OCI-LY3 (cell line): Measurements from ENCODE around the gene TEX101.

ENCODE experiments used
- CTCF ChIP-seq: fragments of 200-600, 300-600 bp; sonication (generic); IDR thresholded peaks from 2 replicates; pipeline ENCODE4 v1.5.1; 2014; ENCODE audit warnings: antibody characterized with exemption, low read length, low read depth
- EZH2phosphoT487 ChIP-seq: fragments of 200-600 bp; shearing (Covaris generic); IDR thresholded peaks from 2 replicates; pipeline ENCODE4 v1.6.1; 2018; ENCODE audit warnings: antibody characterized with exemption, mixed run types, low read depth

DNA sequence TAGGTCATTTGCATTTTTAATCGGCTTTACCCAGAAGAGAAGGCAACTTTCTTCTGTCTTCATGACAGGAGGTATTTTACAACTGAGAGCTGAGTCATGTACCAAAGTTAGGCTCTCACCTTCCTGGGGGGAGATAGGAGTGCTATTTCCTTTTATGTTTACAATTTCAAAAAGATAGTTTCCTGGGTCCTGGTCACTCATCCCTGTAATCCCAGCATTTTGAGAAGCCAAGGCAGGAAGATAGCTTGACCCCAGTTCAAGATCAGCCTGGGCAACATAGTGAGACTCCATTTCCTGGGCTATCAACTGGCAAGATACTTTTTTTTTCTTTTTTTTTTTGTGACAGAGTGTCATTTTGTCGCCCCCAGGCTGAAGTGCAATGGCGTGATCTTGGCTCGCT is 43.1 kb downstream of the TEX101 start:
- no peak for TF ChIP-seq CTCF
- TF ChIP-seq EZH2phosphoT487: no peak
